Endothelial cell of umbilical vein (primary cell): ENCODE data around the gene ITSN1. TPM values are rescaled to one million over a fixed set of nuclear protein-coding genes. Genes with fewer than 3 reads are reported as not detected.

Source experiments
- BruUV-seq: library from RNA; stranded (reverse); fragments of 400-500 nt; replicated peaks from 2 replicates; lab custom pipeline; 2021; lab: Mats Ljungman, UMichigan
- CTCF ChIA-PET: fragments of 300-600, 350-600 bp; sonication (Branson Sonifier 250); formaldehyde crosslinking; loops from one replicate; lab custom pipeline; 2021; ENCODE audit warnings: antibody characterized with exemption, inconsistent platforms; lab: Charles Lee
- POLR2A ChIA-PET: fragments of 300-600, 350-600 bp; sonication (Branson Sonifier 250); formaldehyde crosslinking; loops from one replicate; lab custom pipeline; 2021; ENCODE audit warnings: antibody characterized with exemption, inconsistent platforms; lab: Charles Lee
- DNase-seq: peaks from one replicate; pipeline ENCODE4 v3.0.0-alpha.2; 2011; ENCODE audit warnings: low read depth, low spot score
- FAIRE-seq: peaks from 2 replicates; lab custom pipeline; 2011; peaks lifted over from hg19 to GRCh38; lab: Jason Lieb, UNC
- H2AFZ ChIP-seq: 2 replicates; pipeline ENCODE4 v1.6.0; 2012; ENCODE audit warnings: low read depth, low read length, control low read depth, inconsistent platforms
- H3K27ac ChIP-seq: 2 replicates; pipeline ENCODE4 v1.5.1; 2011; ENCODE audit warnings: low read depth, mild to moderate bottlenecking, control low read depth, low read length, moderate library complexity; ENCODE audit not compliant: insufficient read depth
- H3K27me3 ChIP-seq, 2 experiments: 2 replicates each; pipeline versions ENCODE4 v1.6.0 to v1.6.1; 2011; ENCODE audit warnings: low read length in 2 of 2, mixed read lengths in 1 of 2; ENCODE audit not compliant: control insufficient read depth in 2 of 2, insufficient read depth in 2 of 2
- H3K36me3 ChIP-seq, 2 experiments: 2 replicates in 1 of 2; 3 replicates in 1 of 2; pipeline ENCODE4 v1.5.1; 2011; ENCODE audit warnings: low read length in 2 of 2, mild to moderate bottlenecking in 1 of 2, moderate library complexity in 1 of 2; ENCODE audit not compliant: control insufficient read depth in 2 of 2, insufficient read depth in 2 of 2; ENCODE audit errors: extremely low read depth in 1 of 2
- H3K4me1 ChIP-seq: 3 replicates; pipeline ENCODE4 v1.5.1; 2011; ENCODE audit warnings: mild to moderate bottlenecking, low read length; ENCODE audit not compliant: control insufficient read depth, insufficient read depth; ENCODE audit errors: extremely low read depth
- H3K4me2 ChIP-seq: 2 replicates; pipeline ENCODE4 v1.6.1; 2011; ENCODE audit warnings: low read length, control low read depth, mixed read lengths; ENCODE audit not compliant: insufficient read depth
- H3K4me3 ChIP-seq, 3 experiments: fragments of 200-600 bp in 1 of 3; sonication (generic), shearing (Covaris generic) in 1 of 3; replicated peaks in 1 of 3; 2 replicates each; pipeline ENCODE4 v1.5.1; 2011 to 2016; ENCODE audit warnings: control low read depth in 3 of 3, low read length in 3 of 3, mild to moderate bottlenecking in 2 of 3, inconsistent platforms in 1 of 3, low read depth in 1 of 3, moderate library complexity in 1 of 3; ENCODE audit not compliant: insufficient read depth in 1 of 3
- H3K79me2 ChIP-seq: 2 replicates; pipeline ENCODE4 v1.6.0; 2012; ENCODE audit warnings: low read length, inconsistent platforms; ENCODE audit not compliant: control insufficient read depth, insufficient read depth
- H3K9ac ChIP-seq: replicated peaks from 2 replicates; pipeline ENCODE3; 2011; ENCODE audit warnings: low read length, control low read depth; ENCODE audit not compliant: insufficient read depth; ENCODE audit errors: extremely low read depth
- H3K9me1 ChIP-seq: replicated peaks from 3 replicates; pipeline ENCODE4 v1.6.0; 2011; ENCODE audit warnings: mild to moderate bottlenecking, low read length; ENCODE audit not compliant: control insufficient read depth, insufficient read depth; ENCODE audit errors: extremely low read depth
- H3K9me3 ChIP-seq: replicated peaks from 2 replicates; pipeline ENCODE4 v1.5.1; 2012; ENCODE audit warnings: low read length, inconsistent platforms; ENCODE audit not compliant: control insufficient read depth, insufficient read depth
- H4K20me1 ChIP-seq: replicated peaks from 2 replicates; pipeline ENCODE3; 2011; ENCODE audit warnings: mild to moderate bottlenecking, low read length; ENCODE audit not compliant: control insufficient read depth, insufficient read depth; ENCODE audit errors: extremely low read depth
- EZH2 ChIP-seq: IDR thresholded peaks from 2 replicates; pipeline ENCODE4 v1.6.1; 2012; ENCODE audit warnings: borderline replicate concordance, low read depth, mild to moderate bottlenecking, moderate library complexity, low read length, inconsistent platforms; ENCODE audit not compliant: severe bottlenecking
- FOS ChIP-seq: IDR thresholded peaks from 2 replicates; pipeline ENCODE4 v1.6.1; 2011; ENCODE audit warnings: mild to moderate bottlenecking, low read length, moderate library complexity, borderline replicate concordance; ENCODE audit not compliant: insufficient read depth
- GATA2 ChIP-seq: IDR thresholded peaks from 2 replicates; pipeline ENCODE4 v1.7.0; 2011; ENCODE audit warnings: low read depth, mild to moderate bottlenecking, moderate library complexity, mixed read lengths, low read length; ENCODE audit not compliant: insufficient read length, insufficient read depth
- JUN ChIP-seq: IDR thresholded peaks from 2 replicates; pipeline ENCODE4 v1.6.1; 2011; ENCODE audit warnings: borderline replicate concordance, low read depth; ENCODE audit not compliant: insufficient read length, insufficient read depth
- MYC ChIP-seq: IDR thresholded peaks from one replicate; pipeline ENCODE4 v1.6.1; 2011; ENCODE audit warnings: mild to moderate bottlenecking, low read depth, low read length
- POLR2A ChIP-seq: IDR thresholded peaks from 2 replicates; pipeline ENCODE4 v1.6.1; 2012; ENCODE audit warnings: low read depth, mild to moderate bottlenecking, control low read depth, low read length
- POLR2AphosphoS5 ChIP-seq: IDR thresholded peaks from 2 replicates; pipeline ENCODE4 v1.6.1; 2012; ENCODE audit warnings: low read depth, mild to moderate bottlenecking, control low read depth, low read length, moderate library complexity; ENCODE audit not compliant: insufficient read depth
- dilution Hi-C: fragments of 300-500 bp; cut with MboI; formaldehyde crosslinking; loops from one replicate; pipeline ENCODE4 v1.15.0; 2019; ENCODE audit warnings: low sequenced_read_pairs; ENCODE audit not compliant: extremely low pct_ligation_motif_present
- intact Hi-C: fragments of 100-400 bp; cut with micrococcal nuclease; formaldehyde crosslinking; loops from one replicate; pipeline ENCODE4 v1.10.0; 2022
- polyA plus RNA-seq, 4 experiments: library from polyadenylated mRNA; depleted of rRNA in 3 of 4; stranded (reverse) in 3 of 4; unstranded in 1 of 4; fragments of >200 nt; gene quantifications; 2 replicates each; pipeline versions ENCODE4 v1.2.1 to v1.2.3, GENCODE V29; 2011 to 2012; ENCODE audit warnings: missing spikeins in 1 of 4
- total RNA-seq: library from RNA; stranded (reverse); gene quantifications from 2 replicates; pipeline ENCODE4 v1.2.3, GENCODE V29; 2021
- TF ChIP-seq, protein P1 (sequence below), 2 donors: IDR thresholded peaks; 1 replicate in 1 of 2; 2 replicates in 1 of 2; pipeline ENCODE4 v1.5.1; 2011; ENCODE audit warnings: low read length in 2 of 2, mild to moderate bottlenecking in 2 of 2, moderate library complexity in 2 of 2, control low read depth in 1 of 2, inconsistent platforms in 1 of 2, low read depth in 1 of 2; ENCODE audit not compliant: insufficient read depth in 1 of 2; ENCODE audit errors: extremely low read depth in 1 of 2
- TF ChIP-seq, protein P2 (sequence below): IDR thresholded peaks from 2 replicates; pipeline ENCODE4 v1.6.1; 2011; ENCODE audit not compliant: insufficient read depth, insufficient read length

ITSN1 gene
- total and polyA plus RNA-seq, 2 donors (not counting 3 experiments of a cell fraction or from before 2014, with no cell fraction given): 72.2 to 86.8 TPM

GRCh38 chr21:33780631-33781030, 138.3 kb downstream of the ITSN1 start:
- BruUV-seq: no TSS peak
- Histone ChIP-seq H3K9ac (no peak overlapping the region), H3K4me1 (no peaks in the 10 kb centered on the region), H2AFZ (no peak overlapping the region), H3K9me3 (no peaks in the 10 kb centered on the region), H3K4me3 (no peak overlapping the region), H3K27me3 (no peaks in the 10 kb centered on the region), H3K27ac (no peak overlapping the region), H3K79me2 (peaks cover 2% of the 10 kb centered on the region), H3K4me2 (no peak overlapping the region), H3K9me1 (no peaks in the 10 kb centered on the region), H4K20me1 (no peaks in the 10 kb centered on the region), H3K36me3 (peaks cover 2 to 5% of the 10 kb centered on the region in 2 experiments)
- TF ChIP-seq JUN: no peak
- no peak for TF ChIP-seq POLR2A
- no peak for TF ChIP-seq FOS
- TF ChIP-seq, protein P1, sequence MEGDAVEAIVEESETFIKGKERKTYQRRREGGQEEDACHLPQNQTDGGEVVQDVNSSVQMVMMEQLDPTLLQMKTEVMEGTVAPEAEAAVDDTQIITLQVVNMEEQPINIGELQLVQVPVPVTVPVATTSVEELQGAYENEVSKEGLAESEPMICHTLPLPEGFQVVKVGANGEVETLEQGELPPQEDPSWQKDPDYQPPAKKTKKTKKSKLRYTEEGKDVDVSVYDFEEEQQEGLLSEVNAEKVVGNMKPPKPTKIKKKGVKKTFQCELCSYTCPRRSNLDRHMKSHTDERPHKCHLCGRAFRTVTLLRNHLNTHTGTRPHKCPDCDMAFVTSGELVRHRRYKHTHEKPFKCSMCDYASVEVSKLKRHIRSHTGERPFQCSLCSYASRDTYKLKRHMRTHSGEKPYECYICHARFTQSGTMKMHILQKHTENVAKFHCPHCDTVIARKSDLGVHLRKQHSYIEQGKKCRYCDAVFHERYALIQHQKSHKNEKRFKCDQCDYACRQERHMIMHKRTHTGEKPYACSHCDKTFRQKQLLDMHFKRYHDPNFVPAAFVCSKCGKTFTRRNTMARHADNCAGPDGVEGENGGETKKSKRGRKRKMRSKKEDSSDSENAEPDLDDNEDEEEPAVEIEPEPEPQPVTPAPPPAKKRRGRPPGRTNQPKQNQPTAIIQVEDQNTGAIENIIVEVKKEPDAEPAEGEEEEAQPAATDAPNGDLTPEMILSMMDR (IDR thresholded peaks at IDR 0.05; ENCODE audit: extremely low read depth in 1 of 2, insufficient read depth in 1 of 2, low read depth in 1 of 2, low read length in 2 of 2): no peak
- intact Hi-C loops: no loop called here
- POLR2A ChIA-PET: no interaction called here
- dilution Hi-C loops: no loop called here
- FAIRE-seq (no peak), DNase-seq (no peak)
- CTCF ChIA-PET: interaction anchor here (0.7 to 1.4 kb wide), 5 partner anchors 9 to 135 kb away, joined by 3 to 6 read pairs (median 3); no protein-coding TSS in a partner anchor

DNA sequence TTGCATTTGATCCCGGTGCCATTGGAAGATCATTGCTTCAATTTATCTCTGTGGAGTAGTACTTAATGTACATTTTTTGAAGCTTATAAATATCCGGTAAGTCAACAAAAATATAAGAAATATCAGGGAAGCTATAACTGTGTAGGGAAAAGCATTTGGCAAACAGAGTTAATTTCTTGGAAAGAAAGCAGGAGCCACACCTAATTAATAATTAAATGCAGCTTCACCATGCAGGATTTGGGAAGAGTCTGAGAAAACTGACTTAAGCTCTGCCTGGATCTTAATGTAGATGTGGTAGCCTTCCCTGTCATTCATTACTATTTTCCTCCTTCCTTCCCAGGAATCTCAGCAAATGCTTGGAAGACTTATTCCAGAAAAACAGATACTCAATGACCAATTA, 138.8 kb downstream of the ITSN1 start:
- TF ChIP-seq, protein P1 (IDR thresholded peaks at IDR 0.05; ENCODE audit: extremely low read depth in 1 of 2, insufficient read depth in 1 of 2, low read depth in 1 of 2, low read length in 2 of 2): no peak
- TF ChIP-seq GATA2 (no peak), FOS (no peak), POLR2AphosphoS5 (no peak), EZH2 (no peak), JUN (no peak), POLR2A (no peak), MYC (no peak)
- TF ChIP-seq, protein P2, sequence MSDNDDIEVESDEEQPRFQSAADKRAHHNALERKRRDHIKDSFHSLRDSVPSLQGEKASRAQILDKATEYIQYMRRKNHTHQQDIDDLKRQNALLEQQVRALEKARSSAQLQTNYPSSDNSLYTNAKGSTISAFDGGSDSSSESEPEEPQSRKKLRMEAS: no peak
- dilution Hi-C loops: no loop called here
- Histone ChIP-seq H3K9me3 (no peaks in the 10 kb centered on the region), H3K9me1 (no peaks in the 10 kb centered on the region), H4K20me1 (no peaks in the 10 kb centered on the region), H3K79me2 (peaks cover 2% of the 10 kb centered on the region), H3K4me1 (no peaks in the 10 kb centered on the region), H3K27me3 (no peaks in the 10 kb centered on the region), H2AFZ (no peak overlapping the region), H3K9ac (no peak overlapping the region), H3K36me3 (peaks cover 2 to 5% of the 10 kb centered on the region in 2 experiments), H3K4me2 (no peak overlapping the region), H3K27ac (no peak overlapping the region), H3K4me3 (no peak overlapping the region)
- FAIRE-seq: no peak
- no peak for DNase-seq
- POLR2A ChIA-PET: no interaction called here
- CTCF ChIA-PET: interaction anchor here (0.7 to 1.4 kb wide), 5 partner anchors 8 to 136 kb away, joined by 3 to 6 read pairs (median 3); no protein-coding TSS in a partner anchor
- intact Hi-C loops: no loop called here
- no TSS peak for BruUV-seq
